ENCODE data around the gene TBCD. TPM values are rescaled to one million over a fixed set of nuclear protein-coding genes. Genes with fewer than 3 reads are reported as not detected.

The TBCD gene
- total RNA-seq, 2 donors from 2014 or later, result 38.9 to 74.8 TPM

- intact Hi-C loops (cut with DNase I), result no loop called here
- Histone ChIP-seq H3K36me3 (replicated peaks in 1 of 2; ENCODE audit: insufficient read depth in 1 of 2, low read depth in 2 of 2) (peaks cover 4 to 9% of the 10 kb centered on the region in 2 donors), H3K4me1 (no peaks in the 10 kb centered on the region), H3K9me3 (no peaks in the 10 kb centered on the region), H3K4me3 (no peak overlapping the region), H3K27ac (no peak overlapping the region), H3K27me3 (no peaks in the 10 kb centered on the region)
- no peak for TF ChIP-seq CTCF (IDR thresholded peaks at IDR 0.05)
- no peak for TF ChIP-seq POLR2A (IDR thresholded peaks at IDR 0.05)
- DNase-seq, result no peak
- ATAC-seq, result no peak
- WGBS, 2 donors, result 62 to 69% methylated on average over 8 of the region's 8 CpGs
Measured at GRCh38 chr17:82745524-82745923, 6.3 kb upstream of the TBCD start.

GRCh38 chr17:82748756-82749155, 3.1 kb upstream of the TBCD start:
- Histone ChIP-seq H3K4me3 (no peak overlapping the region), H3K27ac (no peak overlapping the region), H3K4me1 (peaks cover 13% of the 10 kb centered on the region), H3K27me3 (no peaks in the 10 kb centered on the region), H3K36me3 (replicated peaks in 1 of 2; ENCODE audit: insufficient read depth in 1 of 2, low read depth in 2 of 2) (no peaks in the 10 kb centered on the region), H3K9me3 (no peaks in the 10 kb centered on the region)
- DNase-seq (no peak), ATAC-seq (no peak)
- 95 to 96% methylated on average over 13 to 16 of the region's 16 CpGs for WGBS, 2 donors
- TF ChIP-seq POLR2A (IDR thresholded peaks at IDR 0.05) (no peak), CTCF (IDR thresholded peaks at IDR 0.05) (no peak)
- intact Hi-C loops (cut with DNase I), result no loop called here

GRCh38 chr17:82750241-82750908, 1.5 kb upstream of the TBCD start:
- Histone ChIP-seq H3K36me3 (replicated peaks in 1 of 2; ENCODE audit: insufficient read depth in 1 of 2, low read depth in 2 of 2) (no peaks in the 10 kb centered on the region), H3K4me1 (peaks cover 13% of the 10 kb centered on the region), H3K27ac (no peak overlapping the region), H3K4me3 (no peak overlapping the region), H3K27me3 (no peaks in the 10 kb centered on the region), H3K9me3 (no peaks in the 10 kb centered on the region)
- intact Hi-C loops (cut with DNase I), result no loop called here
- DNase-seq, result no peak
- WGBS, 2 donors, result 85 to 86% methylated on average over 31 to 33 of the region's 40 CpGs
- no peak for TF ChIP-seq POLR2A (IDR thresholded peaks at IDR 0.05)
- TF ChIP-seq CTCF (IDR thresholded peaks at IDR 0.05), result no peak
- no peak for ATAC-seq

- H3K4me3 ChIP-seq, result peak overlapping the region in 1 of 2 donors; percentile 51
- 0% methylated on average over 29 of the region's 56 CpGs; no CpG with 5 or more reads in 1 of the 2 donors for WGBS, 2 donors
- no peaks in the 10 kb centered on the region for H3K27me3 ChIP-seq
- H3K36me3 ChIP-seq (replicated peaks in 1 of 2; ENCODE audit: insufficient read depth in 1 of 2, low read depth in 2 of 2), result no peaks in the 10 kb centered on the region
- TF ChIP-seq POLR2A (IDR thresholded peaks at IDR 0.05), result no peak
- TF ChIP-seq CTCF (IDR thresholded peaks at IDR 0.05), result no peak
- H3K9me3 ChIP-seq, result no peaks in the 10 kb centered on the region
- intact Hi-C loops (cut with DNase I), result no loop called here
- H3K27ac ChIP-seq, result peak overlapping the region in 3 of 4 donors; percentile 75 to 88 (median 76)
- no peak for DNase-seq
- ATAC-seq, result no peak
- H3K4me1 ChIP-seq, result peaks cover 13% of the 10 kb centered on the region
Measured at GRCh38 chr17:82751171-82751570, 694 bp upstream of the TBCD start.
